ENCODE measurements around the gene FGD4. TPM values are rescaled to one million over a fixed set of nuclear protein-coding genes. Genes with fewer than 3 reads are reported as not detected.

The FGD4 gene
- total and polyA plus RNA-seq, 9 of the 15 experiments (the other 6 are each of a cell fraction or from before 2014, with no cell fraction given) = 0.05 to 0.51 (median 0.27) TPM

DNA sequence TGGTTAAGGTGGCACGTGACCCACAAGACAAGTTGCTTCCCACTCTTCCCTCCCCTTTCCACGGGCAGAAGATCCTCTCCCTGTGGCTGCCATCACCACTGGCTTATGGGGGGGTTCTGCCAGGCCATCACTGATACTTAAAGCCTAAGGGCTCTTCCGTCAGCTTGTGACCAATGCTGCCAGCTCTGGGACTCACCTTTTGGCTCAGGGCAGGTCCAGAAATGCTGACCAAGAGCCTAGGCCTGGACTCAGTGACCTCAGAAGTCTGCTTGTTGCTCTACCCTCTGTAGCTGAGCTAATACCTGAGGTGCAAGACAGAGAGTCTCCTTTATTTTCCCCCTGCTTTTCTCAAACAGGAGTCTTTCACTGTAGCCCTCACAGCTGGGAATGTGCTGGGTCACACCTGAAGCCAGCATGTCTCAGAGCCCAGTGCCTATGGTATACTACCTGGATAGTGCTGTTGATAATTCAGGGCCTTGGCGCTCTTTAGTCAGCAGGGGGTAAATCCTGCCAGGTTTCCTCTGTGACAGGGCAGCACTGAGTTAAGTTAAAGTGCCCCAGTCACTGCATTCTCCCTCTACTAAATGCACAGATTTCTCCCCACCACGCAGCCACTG lies 19.7 kb downstream of the FGD4 start:
- Histone ChIP-seq H4K20me1 (replicated peaks; ENCODE audit: control insufficient read depth, insufficient read depth, low read length) (no peaks in the 10 kb centered on the region), H3K4me3 (no peak overlapping the region), H3K79me2 (ENCODE audit: control insufficient read depth, insufficient read depth, low read length) (no peaks in the 10 kb centered on the region), H3K36me3 (ENCODE audit: control insufficient read depth, insufficient read depth, low read length) (no peaks in the 10 kb centered on the region), H3K9me1 (ENCODE audit: control insufficient read depth, insufficient read depth, low read length) (no peaks in the 10 kb centered on the region), H3K27me3 (ENCODE audit: control insufficient read depth in 2 of 2, insufficient read depth in 2 of 2, low read length in 2 of 2) (no peaks in the 10 kb centered on the region), H2AFZ (ENCODE audit: low read depth, low read length) (no peak overlapping the region), H3K4me1 (replicated peaks in 1 of 2; ENCODE audit: control insufficient read depth in 2 of 2, insufficient read depth in 2 of 2, low read length in 2 of 2) (no peaks in the 10 kb centered on the region; a peak in 1 of 5 replicates), H3K9ac (ENCODE audit: insufficient read depth in 1 of 2, low read depth in 2 of 2, low read length in 2 of 2) (no peak overlapping the region), H3K9me3 (replicated peaks; ENCODE audit: control insufficient read depth, insufficient read depth, low read depth, low read length) (no peaks in the 10 kb centered on the region), H3K4me2 (ENCODE audit: insufficient read depth, low read length) (no peak overlapping the region), H3K27ac (ENCODE audit: extremely low read depth, low read depth, low read length) (no peak overlapping the region)
- DNase-seq (ENCODE audit: extremely low read depth in 1 of 4, low spot score in 3 of 4) (no peak), ATAC-seq (no peak), FAIRE-seq (no peak)
- WGBS (ENCODE audit: insufficient coverage, low coverage, missing lambda C conversion rate) = 22% methylated on average over 5 of the region's 5 CpGs
- POLR2A ChIA-PET = no interaction called here
- BruUV-seq (replicated peaks) = no TSS peak
- TF ChIP-seq SIX5 (IDR thresholded peaks at IDR 0.05; ENCODE audit: borderline replicate concordance in 1 of 2, insufficient read depth in 1 of 2, low read depth in 1 of 2, low read length in 2 of 2) = no peak
- in situ Hi-C loops (cut with MboI) = no loop called here
- CTCF ChIA-PET (ENCODE audit: low intra/inter-chr PET ratio) = no interaction called here
- intact Hi-C loops (cut with micrococcal nuclease) = no loop called here

GRCh38 chr12:32419520-32419960 lies 20.2 kb downstream of the FGD4 start:
- peak; percentile 65 for FAIRE-seq
- no peaks in the 10 kb centered on the region for H3K36me3 ChIP-seq (ENCODE audit: control insufficient read depth, insufficient read depth, low read length)
- CTCF ChIA-PET (ENCODE audit: low intra/inter-chr PET ratio) = no interaction called here
- intact Hi-C loops (cut with micrococcal nuclease) = no loop called here
- no peaks in the 10 kb centered on the region for H3K9me1 ChIP-seq (ENCODE audit: control insufficient read depth, insufficient read depth, low read length)
- no peaks in the 10 kb centered on the region; a peak in 1 of 5 replicates for H3K4me1 ChIP-seq (replicated peaks in 1 of 2; ENCODE audit: control insufficient read depth in 2 of 2, insufficient read depth in 2 of 2, low read length in 2 of 2)
- H3K4me2 ChIP-seq (ENCODE audit: insufficient read depth, low read length) = no peak overlapping the region
- POLR2A ChIA-PET = no interaction called here
- DNase-seq (ENCODE audit: extremely low read depth in 1 of 4, low spot score in 3 of 4) = peak in 1 of 4 experiments; percentile 24
- no TSS peak for BruUV-seq (replicated peaks)
- no peaks in the 10 kb centered on the region for H4K20me1 ChIP-seq (replicated peaks; ENCODE audit: control insufficient read depth, insufficient read depth, low read length)
- no peaks in the 10 kb centered on the region for H3K9me3 ChIP-seq (replicated peaks; ENCODE audit: control insufficient read depth, insufficient read depth, low read depth, low read length)
- in situ Hi-C loops (cut with MboI) = no loop called here
- H3K27me3 ChIP-seq (ENCODE audit: control insufficient read depth in 2 of 2, insufficient read depth in 2 of 2, low read length in 2 of 2) = no peaks in the 10 kb centered on the region
- H3K79me2 ChIP-seq (ENCODE audit: control insufficient read depth, insufficient read depth, low read length) = no peaks in the 10 kb centered on the region
- H2AFZ ChIP-seq (ENCODE audit: low read depth, low read length) = no peak overlapping the region
- H3K4me3 ChIP-seq = no peak overlapping the region
- ATAC-seq = peak; percentile 82
- no peak overlapping the region; the same call in 2 of the 3 replicates for H3K27ac ChIP-seq (ENCODE audit: extremely low read depth, low read depth, low read length)
- 0% methylated on average over 2 of the region's 2 CpGs for WGBS (ENCODE audit: insufficient coverage, low coverage, missing lambda C conversion rate)
- H3K9ac ChIP-seq (ENCODE audit: insufficient read depth in 1 of 2, low read depth in 2 of 2, low read length in 2 of 2) = no peak overlapping the region
- TF ChIP-seq BHLHE40 (IDR thresholded peaks at IDR 0.05; ENCODE audit: low read length) = peak; percentile 83
- TF ChIP-seq, protein P1, sequence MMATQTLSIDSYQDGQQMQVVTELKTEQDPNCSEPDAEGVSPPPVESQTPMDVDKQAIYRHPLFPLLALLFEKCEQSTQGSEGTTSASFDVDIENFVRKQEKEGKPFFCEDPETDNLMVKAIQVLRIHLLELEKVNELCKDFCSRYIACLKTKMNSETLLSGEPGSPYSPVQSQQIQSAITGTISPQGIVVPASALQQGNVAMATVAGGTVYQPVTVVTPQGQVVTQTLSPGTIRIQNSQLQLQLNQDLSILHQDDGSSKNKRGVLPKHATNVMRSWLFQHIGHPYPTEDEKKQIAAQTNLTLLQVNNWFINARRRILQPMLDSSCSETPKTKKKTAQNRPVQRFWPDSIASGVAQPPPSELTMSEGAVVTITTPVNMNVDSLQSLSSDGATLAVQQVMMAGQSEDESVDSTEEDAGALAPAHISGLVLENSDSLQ (IDR thresholded peaks at IDR 0.05) = peak; percentile 65
- TF ChIP-seq CBFA2T3 (IDR thresholded peaks at IDR 0.05) = peak; percentile 42
- peak; percentile 24; the same call in 1 of the 2 replicates for TF ChIP-seq TAL1 (IDR thresholded peaks at IDR 0.05)
- peak; percentile 65; the same call in 1 of the 2 replicates for TF ChIP-seq LEF1 (IDR thresholded peaks at IDR 0.05)
- peak; percentile 33; the same call in 1 of the 2 replicates for TF ChIP-seq HMBOX1 (IDR thresholded peaks at IDR 0.05)
- no peak for TF ChIP-seq CXXC5 (CRISPR knock-in tag; IDR thresholded peaks at IDR 0.05)
- TF ChIP-seq ELF1 (tag; IDR thresholded peaks at IDR 0.05) = no peak
- TF ChIP-seq KDM1A (IDR thresholded peaks at IDR 0.05) = 0 out of 4 replicates have a peak, but pooled peaks have one; percentile 31 to 43
- TF ChIP-seq HDAC2 (IDR thresholded peaks at IDR 0.05) = 0 out of 2 replicates have a peak, but pooled peaks have one; percentile 23
- peak; percentile 14; the same call in 1 of the 2 replicates for TF ChIP-seq CTBP1 (IDR thresholded peaks at IDR 0.05; ENCODE audit: borderline replicate concordance)
- TF ChIP-seq ARID1B (IDR thresholded peaks at IDR 0.05) = 0 out of 2 replicates have a peak, but pooled peaks have one; percentile 10
- no peak for TF ChIP-seq DPF2 (IDR thresholded peaks at IDR 0.05)
- peak; percentile 13; the same call in 1 of the 2 replicates for TF ChIP-seq TCF3 (CRISPR knock-in tag; IDR thresholded peaks at IDR 0.05)
- peak; percentile 20 for TF ChIP-seq MEIS2 (IDR thresholded peaks at IDR 0.05; ENCODE audit: partially characterized antibody)

Measured in K562 (cell line).